Endothelial cell of umbilical vein (primary cell): Measurements from ENCODE around the gene KLK14. TPM values are rescaled to one million over a fixed set of nuclear protein-coding genes. Genes with fewer than 3 reads are reported as not detected.

Experiments used
- BruUV-seq: library from RNA; stranded (reverse); fragments of 400-500 nt; replicated peaks from 2 replicates; lab custom pipeline; 2021; lab: Mats Ljungman, UMichigan
- CTCF ChIA-PET: fragments of 300-600, 350-600 bp; sonication (Branson Sonifier 250); formaldehyde crosslinking; loops from one replicate; lab custom pipeline; 2021; ENCODE audit warnings: antibody characterized with exemption, inconsistent platforms; lab: Charles Lee
- POLR2A ChIA-PET: fragments of 300-600, 350-600 bp; sonication (Branson Sonifier 250); formaldehyde crosslinking; loops from one replicate; lab custom pipeline; 2021; ENCODE audit warnings: antibody characterized with exemption, inconsistent platforms; lab: Charles Lee
- DNase-seq: peaks from one replicate; pipeline ENCODE4 v3.0.0-alpha.2; 2011; ENCODE audit warnings: low read depth, low spot score
- FAIRE-seq: peaks from 2 replicates; lab custom pipeline; 2011; peaks lifted over from hg19 to GRCh38; lab: Jason Lieb, UNC
- H2AFZ ChIP-seq: 2 replicates; pipeline ENCODE4 v1.6.0; 2012; ENCODE audit warnings: low read depth, low read length, control low read depth, inconsistent platforms
- H3K27ac ChIP-seq: 2 replicates; pipeline ENCODE4 v1.5.1; 2011; ENCODE audit warnings: low read depth, mild to moderate bottlenecking, control low read depth, low read length, moderate library complexity; ENCODE audit not compliant: insufficient read depth
- H3K27me3 ChIP-seq, 2 experiments: 2 replicates each; pipeline versions ENCODE4 v1.6.0 to v1.6.1; 2011; ENCODE audit warnings: low read length in 2 of 2, mixed read lengths in 1 of 2; ENCODE audit not compliant: control insufficient read depth in 2 of 2, insufficient read depth in 2 of 2
- H3K36me3 ChIP-seq, 2 experiments: 2 replicates in 1 of 2; 3 replicates in 1 of 2; pipeline ENCODE4 v1.5.1; 2011; ENCODE audit warnings: low read length in 2 of 2, mild to moderate bottlenecking in 1 of 2, moderate library complexity in 1 of 2; ENCODE audit not compliant: control insufficient read depth in 2 of 2, insufficient read depth in 2 of 2; ENCODE audit errors: extremely low read depth in 1 of 2
- H3K4me1 ChIP-seq: 3 replicates; pipeline ENCODE4 v1.5.1; 2011; ENCODE audit warnings: mild to moderate bottlenecking, low read length; ENCODE audit not compliant: control insufficient read depth, insufficient read depth; ENCODE audit errors: extremely low read depth
- H3K4me2 ChIP-seq: 2 replicates; pipeline ENCODE4 v1.6.1; 2011; ENCODE audit warnings: low read length, control low read depth, mixed read lengths; ENCODE audit not compliant: insufficient read depth
- H3K4me3 ChIP-seq, 3 experiments: fragments of 200-600 bp in 1 of 3; sonication (generic), shearing (Covaris generic) in 1 of 3; replicated peaks in 1 of 3; 2 replicates each; pipeline ENCODE4 v1.5.1; 2011 to 2016; ENCODE audit warnings: control low read depth in 3 of 3, low read length in 3 of 3, mild to moderate bottlenecking in 2 of 3, inconsistent platforms in 1 of 3, low read depth in 1 of 3, moderate library complexity in 1 of 3; ENCODE audit not compliant: insufficient read depth in 1 of 3
- H3K79me2 ChIP-seq: 2 replicates; pipeline ENCODE4 v1.6.0; 2012; ENCODE audit warnings: low read length, inconsistent platforms; ENCODE audit not compliant: control insufficient read depth, insufficient read depth
- H3K9ac ChIP-seq: replicated peaks from 2 replicates; pipeline ENCODE3; 2011; ENCODE audit warnings: low read length, control low read depth; ENCODE audit not compliant: insufficient read depth; ENCODE audit errors: extremely low read depth
- H3K9me1 ChIP-seq: replicated peaks from 3 replicates; pipeline ENCODE4 v1.6.0; 2011; ENCODE audit warnings: mild to moderate bottlenecking, low read length; ENCODE audit not compliant: control insufficient read depth, insufficient read depth; ENCODE audit errors: extremely low read depth
- H3K9me3 ChIP-seq: replicated peaks from 2 replicates; pipeline ENCODE4 v1.5.1; 2012; ENCODE audit warnings: low read length, inconsistent platforms; ENCODE audit not compliant: control insufficient read depth, insufficient read depth
- H4K20me1 ChIP-seq: replicated peaks from 2 replicates; pipeline ENCODE3; 2011; ENCODE audit warnings: mild to moderate bottlenecking, low read length; ENCODE audit not compliant: control insufficient read depth, insufficient read depth; ENCODE audit errors: extremely low read depth
- EZH2 ChIP-seq: IDR thresholded peaks from 2 replicates; pipeline ENCODE4 v1.6.1; 2012; ENCODE audit warnings: borderline replicate concordance, low read depth, mild to moderate bottlenecking, moderate library complexity, low read length, inconsistent platforms; ENCODE audit not compliant: severe bottlenecking
- FOS ChIP-seq: IDR thresholded peaks from 2 replicates; pipeline ENCODE4 v1.6.1; 2011; ENCODE audit warnings: mild to moderate bottlenecking, low read length, moderate library complexity, borderline replicate concordance; ENCODE audit not compliant: insufficient read depth
- GATA2 ChIP-seq: IDR thresholded peaks from 2 replicates; pipeline ENCODE4 v1.7.0; 2011; ENCODE audit warnings: low read depth, mild to moderate bottlenecking, moderate library complexity, mixed read lengths, low read length; ENCODE audit not compliant: insufficient read length, insufficient read depth
- JUN ChIP-seq: IDR thresholded peaks from 2 replicates; pipeline ENCODE4 v1.6.1; 2011; ENCODE audit warnings: borderline replicate concordance, low read depth; ENCODE audit not compliant: insufficient read length, insufficient read depth
- MYC ChIP-seq: IDR thresholded peaks from one replicate; pipeline ENCODE4 v1.6.1; 2011; ENCODE audit warnings: mild to moderate bottlenecking, low read depth, low read length
- POLR2A ChIP-seq: IDR thresholded peaks from 2 replicates; pipeline ENCODE4 v1.6.1; 2012; ENCODE audit warnings: low read depth, mild to moderate bottlenecking, control low read depth, low read length
- POLR2AphosphoS5 ChIP-seq: IDR thresholded peaks from 2 replicates; pipeline ENCODE4 v1.6.1; 2012; ENCODE audit warnings: low read depth, mild to moderate bottlenecking, control low read depth, low read length, moderate library complexity; ENCODE audit not compliant: insufficient read depth
- dilution Hi-C: fragments of 300-500 bp; cut with MboI; formaldehyde crosslinking; loops from one replicate; pipeline ENCODE4 v1.15.0; 2019; ENCODE audit warnings: low sequenced_read_pairs; ENCODE audit not compliant: extremely low pct_ligation_motif_present
- intact Hi-C: fragments of 100-400 bp; cut with micrococcal nuclease; formaldehyde crosslinking; loops from one replicate; pipeline ENCODE4 v1.10.0; 2022
- polyA plus RNA-seq, 4 experiments: library from polyadenylated mRNA; depleted of rRNA in 3 of 4; stranded (reverse) in 3 of 4; unstranded in 1 of 4; fragments of >200 nt; gene quantifications; 2 replicates each; pipeline versions ENCODE4 v1.2.1 to v1.2.3, GENCODE V29; 2011 to 2012; ENCODE audit warnings: missing spikeins in 1 of 4
- total RNA-seq: library from RNA; stranded (reverse); gene quantifications from 2 replicates; pipeline ENCODE4 v1.2.3, GENCODE V29; 2021
- TF ChIP-seq, protein P1 (sequence below), 2 donors: IDR thresholded peaks; 1 replicate in 1 of 2; 2 replicates in 1 of 2; pipeline ENCODE4 v1.5.1; 2011; ENCODE audit warnings: low read length in 2 of 2, mild to moderate bottlenecking in 2 of 2, moderate library complexity in 2 of 2, control low read depth in 1 of 2, inconsistent platforms in 1 of 2, low read depth in 1 of 2; ENCODE audit not compliant: insufficient read depth in 1 of 2; ENCODE audit errors: extremely low read depth in 1 of 2
- TF ChIP-seq, protein P2 (sequence below): IDR thresholded peaks from 2 replicates; pipeline ENCODE4 v1.6.1; 2011; ENCODE audit not compliant: insufficient read depth, insufficient read length

The KLK14 gene
- total and polyA plus RNA-seq, 2 donors (not counting 3 experiments of a cell fraction or from before 2014, with no cell fraction given), result 0.12 TPM; not detected in 1

DNA sequence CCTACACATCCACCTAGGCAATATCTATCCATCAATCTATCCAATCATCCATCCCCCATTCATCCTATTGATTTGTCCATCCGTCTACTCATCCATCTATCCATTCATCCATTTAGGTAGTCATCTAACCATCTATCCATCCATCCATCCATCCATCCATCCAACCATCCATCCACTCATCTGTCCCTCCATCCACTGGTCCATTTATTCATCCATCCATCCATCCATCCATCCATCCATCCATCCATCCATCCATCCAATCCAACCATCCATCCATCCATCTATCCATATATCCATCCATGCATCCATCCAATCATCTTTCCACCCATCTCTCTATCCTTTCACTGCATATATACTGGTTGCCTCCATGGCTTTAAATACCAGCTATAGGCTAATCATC, 21.7 kb downstream of the KLK14 start:
- POLR2A ChIA-PET, result no interaction called here
- Histone ChIP-seq H3K4me1 (no peaks in the 10 kb centered on the region), H3K36me3 (no peaks in the 10 kb centered on the region), H2AFZ (no peak overlapping the region), H3K27me3 (no peaks in the 10 kb centered on the region), H3K4me2 (no peak overlapping the region), H3K9me1 (no peaks in the 10 kb centered on the region), H3K79me2 (no peaks in the 10 kb centered on the region), H4K20me1 (no peaks in the 10 kb centered on the region), H3K27ac (no peak overlapping the region), H3K9ac (no peak overlapping the region), H3K4me3 (no peak overlapping the region), H3K9me3 (no peaks in the 10 kb centered on the region)
- TF ChIP-seq GATA2 (no peak), JUN (no peak), EZH2 (no peak), POLR2A (no peak), FOS (no peak), POLR2AphosphoS5 (no peak), MYC (no peak)
- TF ChIP-seq, protein P1, sequence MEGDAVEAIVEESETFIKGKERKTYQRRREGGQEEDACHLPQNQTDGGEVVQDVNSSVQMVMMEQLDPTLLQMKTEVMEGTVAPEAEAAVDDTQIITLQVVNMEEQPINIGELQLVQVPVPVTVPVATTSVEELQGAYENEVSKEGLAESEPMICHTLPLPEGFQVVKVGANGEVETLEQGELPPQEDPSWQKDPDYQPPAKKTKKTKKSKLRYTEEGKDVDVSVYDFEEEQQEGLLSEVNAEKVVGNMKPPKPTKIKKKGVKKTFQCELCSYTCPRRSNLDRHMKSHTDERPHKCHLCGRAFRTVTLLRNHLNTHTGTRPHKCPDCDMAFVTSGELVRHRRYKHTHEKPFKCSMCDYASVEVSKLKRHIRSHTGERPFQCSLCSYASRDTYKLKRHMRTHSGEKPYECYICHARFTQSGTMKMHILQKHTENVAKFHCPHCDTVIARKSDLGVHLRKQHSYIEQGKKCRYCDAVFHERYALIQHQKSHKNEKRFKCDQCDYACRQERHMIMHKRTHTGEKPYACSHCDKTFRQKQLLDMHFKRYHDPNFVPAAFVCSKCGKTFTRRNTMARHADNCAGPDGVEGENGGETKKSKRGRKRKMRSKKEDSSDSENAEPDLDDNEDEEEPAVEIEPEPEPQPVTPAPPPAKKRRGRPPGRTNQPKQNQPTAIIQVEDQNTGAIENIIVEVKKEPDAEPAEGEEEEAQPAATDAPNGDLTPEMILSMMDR (IDR thresholded peaks at IDR 0.05; ENCODE audit: extremely low read depth in 1 of 2, insufficient read depth in 1 of 2, low read depth in 1 of 2, low read length in 2 of 2), result no peak
- TF ChIP-seq, protein P2, sequence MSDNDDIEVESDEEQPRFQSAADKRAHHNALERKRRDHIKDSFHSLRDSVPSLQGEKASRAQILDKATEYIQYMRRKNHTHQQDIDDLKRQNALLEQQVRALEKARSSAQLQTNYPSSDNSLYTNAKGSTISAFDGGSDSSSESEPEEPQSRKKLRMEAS, result no peak
- dilution Hi-C loops, result no loop called here
- no peak for FAIRE-seq
- intact Hi-C loops, result no loop called here
- CTCF ChIA-PET, result interaction anchor here (0.5 kb wide), 1 partner anchor 386 kb away, joined by 3 read pairs; no protein-coding TSS in a partner anchor
- no TSS peak for BruUV-seq
- no peak for DNase-seq
